ENCODE data around the gene SETD7. TPM values are rescaled to one million over a fixed set of nuclear protein-coding genes. Genes with fewer than 3 reads are reported as not detected.

SETD7 gene
- total and polyA plus RNA-seq, 2 donors (not counting 1 experiment from before 2014, with no cell fraction given) = 5.1 to 13.0 TPM

DNA sequence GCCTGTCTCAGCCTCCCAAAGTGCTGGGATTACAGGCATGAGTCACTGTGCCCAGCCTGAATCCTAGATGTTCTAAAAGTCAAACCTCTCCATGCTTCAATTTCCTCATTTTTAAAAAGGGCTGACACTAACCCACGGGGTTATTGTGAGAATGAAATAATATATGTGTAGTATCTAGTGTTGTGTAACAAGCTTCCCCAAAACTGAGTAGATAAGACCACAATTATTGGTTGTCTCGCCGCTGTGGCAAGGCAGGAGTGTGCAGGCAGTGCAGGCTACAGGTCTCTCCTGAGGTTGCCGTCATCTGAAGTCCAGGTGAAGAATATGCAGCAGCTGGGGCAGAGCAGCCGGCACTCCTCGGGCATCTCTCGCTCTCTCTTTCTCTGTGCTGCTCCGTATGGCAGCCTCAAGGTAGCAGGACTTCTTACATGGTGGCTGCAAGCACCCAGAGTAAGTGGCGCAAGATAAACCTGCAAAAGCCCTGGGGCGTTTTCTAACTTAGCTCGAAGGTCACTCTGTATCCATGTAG is 71.2 kb downstream of the SETD7 start:
- Histone ChIP-seq H3K79me2 (ENCODE audit: control insufficient read depth, insufficient read depth, low read length) (no peaks in the 10 kb centered on the region), H3K9ac (ENCODE audit: low read length) (no peak overlapping the region), H4K20me1 (ENCODE audit: control insufficient read depth, insufficient read depth, low read length, poor library complexity, severe bottlenecking) (no peaks in the 10 kb centered on the region), H3K27me3 (replicated peaks in 1 of 4; ENCODE audit: control extremely low read depth in 1 of 4, control insufficient read depth in 3 of 4, insufficient read depth in 4 of 4, low read length in 3 of 4) (no peaks in the 10 kb centered on the region), H3K4me1 (ENCODE audit: control insufficient read depth in 2 of 2, insufficient read depth in 2 of 2, low read length in 2 of 2) (no peaks in the 10 kb centered on the region), H3K36me3 (replicated peaks in 1 of 2; ENCODE audit: control extremely low read depth in 1 of 2, control insufficient read depth in 1 of 2, extremely low read depth in 1 of 2, insufficient read depth in 2 of 2, low read length in 1 of 2) (no peaks in the 10 kb centered on the region), H2AFZ (ENCODE audit: insufficient read depth, low read depth, low read length, poor library complexity, severe bottlenecking) (no peak overlapping the region), H3K9me3 (ENCODE audit: control extremely low read depth in 1 of 3, control insufficient read depth in 2 of 3, insufficient read depth in 1 of 3, low read length in 2 of 3) (peaks cover 0 to 5% (median 0%) of the 10 kb centered on the region in 3 donors), H3K4me2 (replicated peaks; ENCODE audit: low read depth, low read length, poor library complexity, severe bottlenecking) (no peak overlapping the region), H3K4me3 (ENCODE audit: control extremely low read depth in 1 of 5, extremely low read depth in 1 of 5, insufficient read depth in 1 of 5, low read depth in 2 of 5, low read length in 4 of 5) (no peak overlapping the region), H3K27ac (ENCODE audit: low read length in 2 of 2) (no peak overlapping the region)
- Mint-ChIP-seq H3K27me3 (no peaks in the 10 kb centered on the region), H3K4me1 (no peaks in the 10 kb centered on the region), H3K9me3 (ENCODE audit: insufficient read depth) (no peaks in the 10 kb centered on the region), H3K4me3 (no peak overlapping the region), H3K27ac (no peak overlapping the region)
- CTCF ChIA-PET = no interaction called here
- intact Hi-C loops (cut with micrococcal nuclease) = no loop called here
- WGBS (ENCODE audit: insufficient coverage) = 89% methylated on average over 10 of the region's 11 CpGs
- no peak for DNase-seq
- TF ChIP-seq, protein P1, sequence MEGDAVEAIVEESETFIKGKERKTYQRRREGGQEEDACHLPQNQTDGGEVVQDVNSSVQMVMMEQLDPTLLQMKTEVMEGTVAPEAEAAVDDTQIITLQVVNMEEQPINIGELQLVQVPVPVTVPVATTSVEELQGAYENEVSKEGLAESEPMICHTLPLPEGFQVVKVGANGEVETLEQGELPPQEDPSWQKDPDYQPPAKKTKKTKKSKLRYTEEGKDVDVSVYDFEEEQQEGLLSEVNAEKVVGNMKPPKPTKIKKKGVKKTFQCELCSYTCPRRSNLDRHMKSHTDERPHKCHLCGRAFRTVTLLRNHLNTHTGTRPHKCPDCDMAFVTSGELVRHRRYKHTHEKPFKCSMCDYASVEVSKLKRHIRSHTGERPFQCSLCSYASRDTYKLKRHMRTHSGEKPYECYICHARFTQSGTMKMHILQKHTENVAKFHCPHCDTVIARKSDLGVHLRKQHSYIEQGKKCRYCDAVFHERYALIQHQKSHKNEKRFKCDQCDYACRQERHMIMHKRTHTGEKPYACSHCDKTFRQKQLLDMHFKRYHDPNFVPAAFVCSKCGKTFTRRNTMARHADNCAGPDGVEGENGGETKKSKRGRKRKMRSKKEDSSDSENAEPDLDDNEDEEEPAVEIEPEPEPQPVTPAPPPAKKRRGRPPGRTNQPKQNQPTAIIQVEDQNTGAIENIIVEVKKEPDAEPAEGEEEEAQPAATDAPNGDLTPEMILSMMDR (IDR thresholded peaks at IDR 0.05) = no peak
- TF ChIP-seq EZH2 (IDR thresholded peaks at IDR 0.05; ENCODE audit: borderline replicate concordance, insufficient read depth, low read depth, low read length, poor library complexity, severe bottlenecking) = no peak
- no peak for ATAC-seq (ENCODE audit: low read depth)
- POLR2A ChIA-PET = no interaction called here

DNA sequence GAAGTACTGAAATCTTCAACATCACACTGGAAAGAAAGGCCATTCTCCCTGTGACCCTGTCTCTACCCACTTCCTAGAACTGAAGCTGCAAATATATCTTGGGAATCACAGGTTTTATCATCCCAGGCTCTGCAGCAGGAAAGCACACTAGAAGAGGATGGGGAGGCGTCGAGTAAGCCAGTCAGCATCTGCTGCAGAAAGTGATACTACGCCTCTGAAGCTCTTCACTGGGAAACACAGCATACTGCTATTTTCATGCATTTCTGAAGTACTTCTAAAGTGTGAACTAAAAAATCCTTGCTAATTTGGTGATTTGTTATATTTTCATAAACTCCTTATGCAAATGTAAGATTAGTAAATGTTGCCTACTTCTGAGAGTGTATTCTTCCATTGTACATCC is 73.0 kb downstream of the SETD7 start:
- H3K4me3 ChIP-seq (ENCODE audit: control extremely low read depth in 1 of 5, extremely low read depth in 1 of 5, insufficient read depth in 1 of 5, low read depth in 2 of 5, low read length in 4 of 5) = no peak overlapping the region
- ChIA-PET POLR2A (no interaction called here), CTCF (interaction anchor here (1.5 kb wide), 1 partner anchor 28 kb away, joined by 3 read pairs; no protein-coding TSS in a partner anchor)
- H3K36me3 ChIP-seq (replicated peaks in 1 of 2; ENCODE audit: control extremely low read depth in 1 of 2, control insufficient read depth in 1 of 2, extremely low read depth in 1 of 2, insufficient read depth in 2 of 2, low read length in 1 of 2) = no peaks in the 10 kb centered on the region
- DNase-seq = no peak
- H4K20me1 ChIP-seq (ENCODE audit: control insufficient read depth, insufficient read depth, low read length, poor library complexity, severe bottlenecking) = no peaks in the 10 kb centered on the region
- Mint-ChIP-seq H3K27ac (no peak overlapping the region), H3K9me3 (ENCODE audit: insufficient read depth) (no peaks in the 10 kb centered on the region), H3K4me3 (no peak overlapping the region), H3K4me1 (peaks cover 1% of the 10 kb centered on the region), H3K27me3 (no peaks in the 10 kb centered on the region)
- H3K4me2 ChIP-seq (replicated peaks; ENCODE audit: low read depth, low read length, poor library complexity, severe bottlenecking) = no peak overlapping the region
- intact Hi-C loops (cut with micrococcal nuclease) = no loop called here
- peaks cover 0 to 5% (median 0%) of the 10 kb centered on the region in 3 donors for H3K9me3 ChIP-seq (ENCODE audit: control extremely low read depth in 1 of 3, control insufficient read depth in 2 of 3, insufficient read depth in 1 of 3, low read length in 2 of 3)
- H3K9ac ChIP-seq (ENCODE audit: low read length) = no peak overlapping the region
- TF ChIP-seq EZH2 (IDR thresholded peaks at IDR 0.05; ENCODE audit: borderline replicate concordance, insufficient read depth, low read depth, low read length, poor library complexity, severe bottlenecking) = no peak
- TF ChIP-seq, protein P1 (IDR thresholded peaks at IDR 0.05) = no peak
- WGBS (ENCODE audit: insufficient coverage) = no CpG with 5 or more reads among the region's 3 CpGs
- ATAC-seq (ENCODE audit: low read depth) = no peak
- no peaks in the 10 kb centered on the region for H3K27me3 ChIP-seq (replicated peaks in 1 of 4; ENCODE audit: control extremely low read depth in 1 of 4, control insufficient read depth in 3 of 4, insufficient read depth in 4 of 4, low read length in 3 of 4)
- H3K27ac ChIP-seq (ENCODE audit: low read length in 2 of 2) = no peak overlapping the region
- no peaks in the 10 kb centered on the region for H3K4me1 ChIP-seq (ENCODE audit: control insufficient read depth in 2 of 2, insufficient read depth in 2 of 2, low read length in 2 of 2)
- H2AFZ ChIP-seq (ENCODE audit: insufficient read depth, low read depth, low read length, poor library complexity, severe bottlenecking) = no peak overlapping the region
- H3K79me2 ChIP-seq (ENCODE audit: control insufficient read depth, insufficient read depth, low read length) = no peaks in the 10 kb centered on the region

Data from B cell (primary cell).